Activated naive CD4-positive, alpha-beta T cell treated with anti-CD3 and anti-CD28 coated beads, Interleukin-2, amount 50 U/mL, for 24 hours (primary cell): ENCODE data around the gene SUPV3L1.
"Not testable (repeated sequence)": the region's sequence is repeated elsewhere in the genome, so short reads cannot be mapped to it uniquely, and the experiment has no call there.

ENCODE experiments used
- H3K27ac Mint-ChIP-seq: one replicate; pipeline ENCODE4 v1.8.0; 2021; ENCODE audit warnings: mild to moderate bottlenecking, mixed read lengths
- H3K27me3 Mint-ChIP-seq: one replicate; pipeline ENCODE4 v1.8.0; 2021; ENCODE audit warnings: mixed read lengths
- H3K36me3 Mint-ChIP-seq: one replicate; pipeline ENCODE4 v1.8.0; 2021; ENCODE audit warnings: mixed read lengths
- H3K4me1 Mint-ChIP-seq: one replicate; pipeline ENCODE4 v1.8.0; 2021; ENCODE audit warnings: mixed read lengths
- H3K4me3 Mint-ChIP-seq: one replicate; pipeline ENCODE4 v1.8.0; 2021; ENCODE audit warnings: mild to moderate bottlenecking, mixed read lengths
- H3K9me3 Mint-ChIP-seq: one replicate; pipeline ENCODE4 v1.8.0; 2021; ENCODE audit warnings: mixed read lengths

SUPV3L1 gene

DNA sequence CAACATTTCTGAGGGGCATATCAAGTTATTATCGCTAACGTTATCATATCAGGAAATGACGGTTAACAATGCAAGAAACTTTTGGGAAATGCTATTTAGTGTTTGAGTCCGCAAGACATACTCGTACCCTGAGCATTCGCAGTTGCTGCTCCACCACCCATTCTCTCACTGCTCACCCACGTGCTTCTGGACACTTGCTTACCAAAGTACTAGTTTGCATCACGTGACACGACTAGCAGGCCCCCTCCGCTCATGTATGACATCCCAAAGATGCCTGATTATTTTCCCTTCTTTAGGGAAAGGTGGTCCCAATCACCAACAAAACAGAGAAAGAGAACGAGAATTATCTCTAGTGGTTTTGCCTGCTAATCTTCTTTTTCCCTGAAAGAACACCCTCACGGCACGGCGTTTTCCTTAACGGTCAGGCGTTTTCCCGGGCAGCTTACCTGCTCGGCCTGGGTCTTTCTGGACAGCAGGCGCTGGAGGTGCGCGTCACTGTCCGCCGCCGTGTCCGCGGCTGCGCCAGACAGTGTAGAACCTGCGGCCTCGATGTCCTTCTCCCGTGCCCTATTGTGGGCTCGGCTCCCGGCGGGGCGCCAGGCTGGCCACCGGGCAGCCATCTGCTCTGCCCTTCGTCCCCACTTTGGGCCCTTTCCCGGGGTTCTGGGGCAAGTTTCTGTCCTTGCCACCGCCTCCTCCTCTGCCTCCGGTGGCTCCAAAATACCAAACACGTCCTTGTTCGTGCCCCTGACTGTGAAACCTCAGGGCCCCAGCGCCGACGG is at the start of gene SUPV3L1:
Gene SUPV3L1 (plus strand): TSS at position 492 of the 782 bp plus-strand sequence. CDS start 58 bp downstream, at position 550.
- Mint-ChIP-seq H3K27me3 (no peaks in the 10 kb centered on the region), H3K4me3 (peak within 1 kb of the TSS; percentile 88), H3K36me3 (peaks cover 4% of the 10 kb centered on the region), H3K4me1 (peaks cover 47% of the 10 kb centered on the region), H3K27ac (peak within 1 kb of the TSS; percentile 100), H3K9me3 (no peaks in the 10 kb centered on the region)

DNA sequence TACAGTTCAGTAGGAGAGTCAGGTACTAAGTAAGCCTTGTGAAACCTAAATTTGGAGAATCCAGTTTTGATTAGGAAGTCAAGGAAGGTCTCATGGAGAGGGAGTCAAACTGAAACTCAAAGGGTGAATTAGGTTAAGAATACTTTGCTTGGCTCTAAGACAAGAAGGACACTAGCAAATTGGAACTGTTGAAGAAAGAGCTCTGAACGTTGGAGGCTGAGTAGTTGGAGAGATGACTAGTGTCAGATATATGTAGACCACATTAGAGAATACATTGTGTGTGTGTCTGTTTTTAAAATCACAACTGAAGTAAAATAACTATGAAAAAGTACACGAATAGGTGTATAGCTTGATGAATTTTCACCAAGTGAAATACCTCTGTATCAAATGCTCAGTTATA is 49.8 kb upstream of the SUPV3L1 start:
- H3K4me3 Mint-ChIP-seq = no peak overlapping the region
- no peaks in the 10 kb centered on the region for H3K9me3 Mint-ChIP-seq
- peaks cover 3% of the 10 kb centered on the region for H3K36me3 Mint-ChIP-seq
- H3K27ac Mint-ChIP-seq = no peak overlapping the region
- peaks cover 62% of the 10 kb centered on the region for H3K4me1 Mint-ChIP-seq
- no peaks in the 10 kb centered on the region for H3K27me3 Mint-ChIP-seq

DNA sequence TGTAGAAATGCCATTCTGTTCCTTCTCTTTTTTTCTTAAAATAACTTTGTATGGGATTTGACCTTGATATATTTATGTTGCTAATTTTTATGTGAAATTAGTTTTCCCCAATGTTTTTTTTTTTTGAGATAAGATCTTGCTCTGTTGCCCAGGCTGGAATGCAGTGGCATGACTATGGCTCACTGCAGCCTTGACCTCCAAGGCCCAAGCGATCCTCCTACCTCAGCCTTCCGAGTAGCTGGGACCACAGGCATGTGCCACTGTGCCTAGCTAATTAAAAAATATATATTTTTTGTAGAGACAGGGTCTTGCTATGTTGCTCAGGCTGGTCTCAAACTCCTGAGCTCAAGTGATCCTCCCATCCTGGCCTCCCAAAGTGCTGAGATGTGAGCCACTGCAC is 40.1 kb upstream of the SUPV3L1 start:
- peaks cover 11% of the 10 kb centered on the region for H3K36me3 Mint-ChIP-seq

DNA sequence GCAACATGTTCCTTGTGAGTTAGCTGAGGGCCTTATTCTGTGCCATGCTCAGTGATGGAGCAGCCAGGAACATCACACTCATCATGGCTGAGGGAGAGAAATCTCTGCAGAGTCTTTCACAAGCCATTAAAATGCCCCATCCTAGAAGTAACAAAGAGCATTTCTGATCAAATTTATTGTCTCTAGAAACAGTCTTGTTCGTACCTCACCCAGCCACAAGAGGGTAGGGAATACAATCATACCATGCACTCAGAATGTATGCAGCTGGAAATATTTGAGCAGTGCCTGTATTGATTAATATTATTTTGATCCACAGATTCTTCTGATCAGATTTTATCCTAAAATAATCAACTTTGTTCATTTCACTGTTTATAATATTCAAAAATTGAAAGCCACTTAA is 38.7 kb upstream of the SUPV3L1 start:
- H3K4me1 Mint-ChIP-seq = peaks cover 54% of the 10 kb centered on the region
- no peak overlapping the region for H3K27ac Mint-ChIP-seq
- H3K36me3 Mint-ChIP-seq = peaks cover 6% of the 10 kb centered on the region
- no peaks in the 10 kb centered on the region for H3K9me3 Mint-ChIP-seq
- no peak overlapping the region for H3K4me3 Mint-ChIP-seq
- H3K27me3 Mint-ChIP-seq = no peaks in the 10 kb centered on the region

More for the DNA sequence above, 40.1 kb upstream of the SUPV3L1 start:
- H3K4me1 Mint-ChIP-seq = peaks cover 51% of the 10 kb centered on the region
- no peak overlapping the region for H3K4me3 Mint-ChIP-seq
- no peaks in the 10 kb centered on the region for H3K9me3 Mint-ChIP-seq
- H3K27ac Mint-ChIP-seq = no peak overlapping the region
- no peaks in the 10 kb centered on the region for H3K27me3 Mint-ChIP-seq

DNA sequence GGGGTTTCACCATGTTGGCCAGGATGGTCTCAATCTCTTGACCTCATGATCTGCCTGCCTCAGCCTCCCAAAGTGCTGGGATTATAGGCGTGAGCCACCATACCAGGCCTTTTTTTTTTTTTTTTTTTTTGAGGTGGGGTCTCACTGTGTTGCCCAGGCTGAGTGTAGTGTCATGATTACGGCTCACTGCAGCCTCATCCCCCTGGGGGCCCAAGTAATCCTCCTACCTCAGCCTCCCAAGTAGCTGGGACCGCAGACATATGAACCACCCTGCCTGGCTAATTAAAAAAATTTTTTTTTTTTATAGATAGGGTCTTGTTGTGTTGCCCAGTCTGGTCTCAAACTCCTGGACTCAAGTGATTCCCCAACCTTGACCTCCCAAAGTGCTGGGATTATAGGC is 38.0 kb upstream of the SUPV3L1 start:
- H3K36me3 Mint-ChIP-seq = not testable (repeated sequence)

DNA sequence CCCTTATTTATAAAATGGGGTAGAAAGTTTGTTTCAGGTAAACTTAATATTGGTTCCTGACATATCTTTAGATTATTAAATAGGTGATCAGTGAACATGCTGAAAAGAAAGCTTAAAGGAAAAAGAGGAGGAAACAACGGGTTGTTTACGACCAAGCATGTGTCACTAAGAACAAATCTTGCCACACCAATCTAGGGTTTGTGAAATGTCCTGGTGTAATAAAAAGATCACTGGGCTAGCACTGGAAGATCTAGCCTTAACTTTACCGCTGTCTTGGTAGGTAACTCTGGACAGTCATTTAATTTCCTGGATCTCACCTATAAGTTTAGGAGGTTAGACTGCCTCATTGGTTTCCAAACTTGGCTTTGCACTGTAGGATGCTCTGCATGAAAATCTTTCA is 37.1 kb upstream of the SUPV3L1 start:
- no peaks in the 10 kb centered on the region for H3K27me3 Mint-ChIP-seq
- peaks cover 4% of the 10 kb centered on the region for H3K36me3 Mint-ChIP-seq
- no peak overlapping the region for H3K4me3 Mint-ChIP-seq
- peaks cover 64% of the 10 kb centered on the region for H3K4me1 Mint-ChIP-seq
- no peaks in the 10 kb centered on the region for H3K9me3 Mint-ChIP-seq
- no peak overlapping the region for H3K27ac Mint-ChIP-seq

More for the DNA sequence above, 38.0 kb upstream of the SUPV3L1 start:
- not testable (repeated sequence) for H3K9me3 Mint-ChIP-seq, H3K27me3 Mint-ChIP-seq, H3K27ac Mint-ChIP-seq, H3K4me3 Mint-ChIP-seq
- H3K4me1 Mint-ChIP-seq = peaks cover 62% of the 10 kb centered on the region

DNA sequence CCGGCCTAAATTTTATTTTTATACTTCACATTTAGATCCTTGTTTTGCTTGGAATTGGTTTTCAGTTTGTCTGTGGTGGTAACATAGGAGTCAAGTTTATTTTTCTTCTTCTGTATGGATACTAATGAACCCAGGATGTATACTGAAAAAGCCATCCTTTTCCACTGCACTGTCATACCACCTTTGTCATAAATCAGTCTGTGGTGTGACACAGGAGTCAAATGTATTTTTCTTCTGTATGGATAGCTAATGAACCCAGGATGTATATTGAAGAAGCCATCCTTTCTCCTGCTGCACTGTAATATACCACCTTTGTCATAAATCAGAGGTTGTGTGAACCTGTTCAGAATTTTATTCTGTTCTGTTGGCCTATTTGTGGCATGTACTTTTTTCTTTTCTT is 34.7 kb upstream of the SUPV3L1 start:
- Mint-ChIP-seq H3K4me1 (peaks cover 61% of the 10 kb centered on the region), H3K4me3 (no peak overlapping the region), H3K36me3 (peaks cover 8% of the 10 kb centered on the region), H3K9me3 (no peaks in the 10 kb centered on the region), H3K27ac (no peak overlapping the region), H3K27me3 (no peaks in the 10 kb centered on the region)

DNA sequence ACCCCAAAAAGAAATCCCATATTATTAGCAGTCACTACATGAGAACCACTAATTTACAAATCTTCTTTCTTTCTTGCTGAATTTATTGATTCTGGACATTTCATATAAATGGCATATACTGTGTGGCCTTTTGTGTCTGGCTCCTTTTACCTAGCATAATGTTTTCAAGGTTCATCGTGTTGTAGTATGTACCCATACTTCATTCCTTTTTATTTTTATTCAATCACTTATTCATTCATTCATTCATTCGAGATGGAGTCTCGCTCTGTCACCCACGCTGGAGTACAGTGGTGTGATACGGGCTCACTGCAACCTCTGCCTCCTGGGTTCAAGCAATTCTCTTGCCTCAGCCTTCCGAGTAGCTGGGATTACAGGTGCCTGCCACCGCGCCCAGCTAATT is 34.2 kb upstream of the SUPV3L1 start:
- H3K4me1 Mint-ChIP-seq = peaks cover 62% of the 10 kb centered on the region
- H3K27ac Mint-ChIP-seq = no peak overlapping the region
- no peaks in the 10 kb centered on the region for H3K9me3 Mint-ChIP-seq
- H3K27me3 Mint-ChIP-seq = no peaks in the 10 kb centered on the region
- peaks cover 8% of the 10 kb centered on the region for H3K36me3 Mint-ChIP-seq
- no peak overlapping the region for H3K4me3 Mint-ChIP-seq

DNA sequence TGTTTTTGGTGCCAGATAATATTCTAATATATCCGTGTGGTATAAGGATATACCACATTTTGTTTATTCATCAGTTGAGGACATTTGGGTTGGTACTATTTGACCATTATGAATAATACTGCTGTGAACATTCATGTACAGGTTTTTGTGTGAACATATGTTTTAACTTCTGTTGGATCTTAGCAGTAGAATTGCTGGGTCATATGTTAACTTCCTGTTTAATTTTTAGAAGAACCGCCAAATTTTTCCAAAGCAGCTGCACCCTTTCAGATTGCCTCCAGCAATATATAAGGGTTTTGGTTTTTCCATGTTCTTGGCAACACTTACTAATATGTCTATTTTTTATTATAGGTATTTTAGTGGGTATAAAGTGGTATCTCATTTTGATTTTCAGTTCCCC is 33.3 kb upstream of the SUPV3L1 start:
- peaks cover 60% of the 10 kb centered on the region for H3K4me1 Mint-ChIP-seq
- H3K9me3 Mint-ChIP-seq = no peaks in the 10 kb centered on the region
- no peak overlapping the region for H3K27ac Mint-ChIP-seq
- no peak overlapping the region for H3K4me3 Mint-ChIP-seq
- H3K36me3 Mint-ChIP-seq = peaks cover 8% of the 10 kb centered on the region
- H3K27me3 Mint-ChIP-seq = no peaks in the 10 kb centered on the region

DNA sequence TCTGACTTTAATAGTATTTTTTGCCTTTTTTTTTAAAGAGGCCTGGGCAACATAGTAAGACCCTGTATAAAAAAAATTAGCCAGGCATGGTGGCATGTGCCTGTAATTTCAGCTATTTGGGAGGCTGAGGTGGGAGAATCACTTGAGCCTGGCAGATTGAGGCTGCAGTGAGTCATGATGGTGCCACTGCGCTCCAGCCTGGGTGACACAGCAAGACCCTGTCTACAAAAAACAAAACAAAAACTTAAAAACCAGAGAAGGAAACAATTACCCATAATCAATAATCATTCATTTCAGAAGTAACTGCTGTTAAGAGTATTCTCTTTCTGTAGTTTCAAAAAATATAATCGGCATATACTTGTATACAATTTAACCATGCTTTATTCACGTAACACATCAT is 28.1 kb upstream of the SUPV3L1 start:
- no peaks in the 10 kb centered on the region for H3K27me3 Mint-ChIP-seq
- H3K27ac Mint-ChIP-seq = no peak overlapping the region
- H3K9me3 Mint-ChIP-seq = no peaks in the 10 kb centered on the region
- peaks cover 4% of the 10 kb centered on the region for H3K36me3 Mint-ChIP-seq
- H3K4me1 Mint-ChIP-seq = peaks cover 36% of the 10 kb centered on the region
- no peak overlapping the region for H3K4me3 Mint-ChIP-seq

DNA sequence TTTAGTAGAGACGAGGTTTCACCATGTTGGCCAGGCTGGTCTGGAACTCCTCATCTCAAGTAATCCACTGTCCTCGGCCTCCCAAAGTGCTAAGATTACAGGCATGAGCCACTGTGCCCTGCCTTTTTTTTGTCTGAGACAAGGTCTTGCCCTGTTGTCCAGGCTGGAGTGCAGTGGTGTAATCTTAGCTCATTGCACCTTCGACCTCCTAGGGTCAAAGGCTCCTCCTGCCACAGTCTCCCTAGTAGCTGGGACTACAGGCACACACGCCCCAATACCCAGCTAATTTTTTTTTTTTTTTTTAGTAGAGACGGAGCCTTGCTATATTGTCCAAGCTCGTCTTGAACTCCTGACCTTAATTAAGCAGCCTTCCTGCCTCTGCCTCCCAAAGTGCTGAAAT is 26.8 kb upstream of the SUPV3L1 start:
- H3K27me3 Mint-ChIP-seq = no peaks in the 10 kb centered on the region
- H3K27ac Mint-ChIP-seq = no peak overlapping the region
- peaks cover 30% of the 10 kb centered on the region for H3K4me1 Mint-ChIP-seq
- no peaks in the 10 kb centered on the region for H3K9me3 Mint-ChIP-seq
- peaks cover 4% of the 10 kb centered on the region for H3K36me3 Mint-ChIP-seq
- H3K4me3 Mint-ChIP-seq = no peak overlapping the region

DNA sequence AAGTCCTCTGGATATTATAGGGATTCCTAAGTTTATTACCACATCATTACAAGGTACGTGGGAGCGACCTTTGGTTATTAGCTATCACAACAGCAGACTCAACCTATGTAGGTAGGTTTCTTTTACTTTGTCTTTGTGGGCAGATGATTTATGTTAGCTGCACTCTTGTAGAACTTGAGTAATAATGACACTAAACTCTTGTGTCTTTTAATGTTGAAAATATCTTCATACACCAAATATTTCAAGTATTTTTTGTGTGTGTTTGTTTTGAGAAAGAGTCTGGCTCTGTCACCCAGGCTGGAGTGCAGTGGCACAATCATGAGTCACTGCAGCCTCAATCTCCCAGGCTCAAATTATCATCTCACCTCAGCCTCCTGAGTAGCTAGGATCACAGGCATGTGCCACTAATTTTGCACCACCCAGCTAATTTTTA is 19.2 kb upstream of the SUPV3L1 start:
- no peaks in the 10 kb centered on the region for H3K27me3 Mint-ChIP-seq
- no peak overlapping the region for H3K27ac Mint-ChIP-seq
- H3K36me3 Mint-ChIP-seq = peaks cover 7% of the 10 kb centered on the region
- H3K4me1 Mint-ChIP-seq = peaks cover 7% of the 10 kb centered on the region
- no peaks in the 10 kb centered on the region for H3K9me3 Mint-ChIP-seq
- no peak overlapping the region for H3K4me3 Mint-ChIP-seq

DNA sequence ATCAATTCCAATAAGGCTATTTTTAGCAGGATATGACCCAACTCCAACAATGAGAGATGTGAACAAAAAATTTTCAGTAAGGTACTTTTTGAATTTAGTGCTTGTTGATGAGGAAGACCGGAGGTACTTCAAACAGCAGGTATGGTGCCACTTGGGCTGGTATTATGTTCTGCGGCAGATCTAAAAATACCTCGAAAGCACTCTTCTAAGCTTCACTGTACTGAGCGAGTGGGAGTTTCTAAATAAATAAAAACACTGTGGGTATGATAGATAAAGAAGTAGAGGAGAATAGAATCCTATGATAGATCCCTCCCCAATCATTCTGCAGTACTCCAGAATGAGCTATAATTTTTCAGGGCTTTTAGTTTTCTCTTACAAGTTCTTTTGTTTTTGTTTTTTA is 11.5 kb upstream of the SUPV3L1 start:
- Mint-ChIP-seq H3K4me1 (no peaks in the 10 kb centered on the region), H3K9me3 (no peaks in the 10 kb centered on the region), H3K36me3 (peaks cover 1% of the 10 kb centered on the region), H3K27me3 (no peaks in the 10 kb centered on the region), H3K4me3 (no peak overlapping the region), H3K27ac (no peak overlapping the region)

DNA sequence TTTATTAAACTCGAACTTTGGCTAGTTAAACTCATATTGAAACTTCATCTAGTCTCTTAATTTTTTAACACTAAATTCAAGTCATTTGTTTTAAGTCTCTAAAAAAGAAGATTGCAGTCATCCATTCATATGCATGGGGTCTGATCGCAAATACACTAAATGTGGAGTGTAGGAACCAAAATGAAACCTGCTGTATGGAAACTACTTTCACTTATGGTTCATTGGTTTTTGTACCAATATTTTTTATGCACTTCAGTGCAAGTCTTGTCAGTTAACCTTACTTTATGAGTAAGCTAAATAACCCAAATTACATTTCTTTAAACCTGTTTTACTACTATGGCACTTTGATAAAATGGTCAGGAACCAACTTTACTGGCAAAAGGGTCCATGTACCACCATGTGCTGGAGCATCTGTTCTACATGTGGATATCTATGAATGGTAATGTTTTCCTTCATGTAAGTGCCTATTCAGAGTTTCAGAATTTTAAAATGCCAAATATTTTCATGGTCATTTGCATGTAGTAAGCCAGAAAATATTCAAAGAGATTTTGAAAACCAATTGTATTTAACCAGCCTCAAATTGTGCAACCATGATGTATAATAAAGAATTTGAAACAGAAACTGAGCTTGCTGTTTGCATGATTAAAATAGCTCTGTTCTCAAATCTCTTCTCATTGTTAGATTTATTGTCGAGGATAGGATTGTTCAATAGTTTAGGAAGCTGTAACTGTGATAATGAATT is 7.6 kb upstream of the SUPV3L1 start:
- Mint-ChIP-seq H3K27me3 (no peaks in the 10 kb centered on the region), H3K27ac (no peak overlapping the region)

DNA sequence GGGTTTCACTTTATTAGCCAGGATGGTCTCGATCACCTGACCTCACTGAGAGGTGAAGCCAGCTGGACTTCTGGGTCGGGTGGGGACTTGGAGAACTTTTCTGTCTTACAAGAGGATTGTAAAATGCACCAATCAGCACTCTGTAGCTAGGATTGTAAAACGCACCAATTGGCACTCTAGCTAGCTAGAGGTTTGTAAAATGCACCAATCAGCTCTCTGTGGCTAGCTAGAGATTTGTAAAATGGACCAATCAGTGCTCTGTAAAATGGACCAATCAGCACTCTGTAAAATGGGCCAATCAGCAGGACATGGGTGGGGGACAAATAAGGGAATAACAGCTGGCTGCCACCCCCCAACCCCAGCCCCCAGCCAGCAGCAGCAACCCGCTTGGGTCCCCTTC is 4.7 kb upstream of the SUPV3L1 start:
- H3K9me3 Mint-ChIP-seq, H3K4me3 Mint-ChIP-seq, H3K27ac Mint-ChIP-seq, H3K27me3 Mint-ChIP-seq, H3K36me3 Mint-ChIP-seq: not testable (repeated sequence)
- H3K4me1 Mint-ChIP-seq = peaks cover 13% of the 10 kb centered on the region

More for the DNA sequence above, 7.6 kb upstream of the SUPV3L1 start:
- Mint-ChIP-seq H3K4me3 (no peak overlapping the region), H3K4me1 (no peaks in the 10 kb centered on the region), H3K36me3 (peaks cover 1% of the 10 kb centered on the region), H3K9me3 (no peaks in the 10 kb centered on the region)

DNA sequence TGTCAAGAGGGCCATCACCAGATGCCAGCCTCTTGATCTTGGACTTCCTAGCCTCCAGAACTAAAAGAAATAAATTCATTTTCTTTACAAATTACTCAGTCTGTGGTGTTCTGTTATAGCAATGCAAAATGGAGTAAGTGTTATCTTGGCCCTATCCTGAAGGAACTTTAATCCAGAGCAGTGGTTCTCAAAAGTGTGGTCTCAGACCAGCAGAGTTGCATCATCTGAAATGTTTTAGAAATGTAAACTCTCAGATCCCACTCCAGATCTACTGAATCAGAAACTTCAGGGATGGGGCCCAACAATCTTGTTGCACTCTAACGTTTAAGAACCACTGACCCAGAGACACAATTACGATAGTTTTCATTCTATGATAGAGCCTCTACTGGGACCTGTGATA is 3.2 kb upstream of the SUPV3L1 start:
- H3K4me1 Mint-ChIP-seq = peaks cover 23% of the 10 kb centered on the region
- no peaks in the 10 kb centered on the region for H3K36me3 Mint-ChIP-seq
- no peaks in the 10 kb centered on the region for H3K9me3 Mint-ChIP-seq
- H3K27ac Mint-ChIP-seq = no peak overlapping the region
- H3K27me3 Mint-ChIP-seq = no peaks in the 10 kb centered on the region
- no peak overlapping the region for H3K4me3 Mint-ChIP-seq
